COLO668 (cell line): Measurements from ENCODE around the gene CAPN3.

Experiments used
- DNase-seq: peaks from one replicate; lab custom pipeline; 2025; ENCODE audit not compliant: unreplicated experiment; lab: John Stamatoyannopoulos, UW

Gene CAPN3

GRCh38 chr15:42392309-42393024 is 33.2 kb downstream of the CAPN3 start:
- DNase-seq: no peak

- DNase-seq: no peak
Measured at GRCh38 chr15:42394106-42394505, 34.8 kb downstream of the CAPN3 start.

- DNase-seq: no peak
Measured at GRCh38 chr15:42395838-42396237, 36.5 kb downstream of the CAPN3 start.

GRCh38 chr15:42401544-42402454 is 42.5 kb downstream of the CAPN3 start:
- DNase-seq: no peak

- no peak for DNase-seq
Measured at GRCh38 chr15:42402455-42403205, 43.3 kb downstream of the CAPN3 start.

GRCh38 chr15:42403389-42403788 is 44.1 kb downstream of the CAPN3 start:
- DNase-seq: no peak

- no peak for DNase-seq
Measured at GRCh38 chr15:42404461-42405235, 45.3 kb downstream of the CAPN3 start.

- no peak for DNase-seq
Measured at GRCh38 chr15:42405863-42406482, 46.7 kb downstream of the CAPN3 start.

GRCh38 chr15:42408178-42408577 is 48.9 kb downstream of the CAPN3 start:
- no peak for DNase-seq

- no peak for DNase-seq
Measured at GRCh38 chr15:42409011-42409410, 49.7 kb downstream of the CAPN3 start.

GRCh38 chr15:42411884-42412283 is 52.6 kb downstream of the CAPN3 start:
- DNase-seq: no peak

- DNase-seq: no peak
Measured at GRCh38 chr15:42413920-42414319, 54.6 kb downstream of the CAPN3 start.

- DNase-seq: no peak
Measured at GRCh38 chr15:42419369-42419768, 60.1 kb downstream of the CAPN3 start.

- DNase-seq: no peak
Measured at GRCh38 chr15:42421376-42421775, 62.1 kb downstream of the CAPN3 start.

GRCh38 chr15:42427429-42428223 is 68.3 kb downstream of the CAPN3 start:
- no peak for DNase-seq

- no peak for DNase-seq
Measured at GRCh38 chr15:42444415-42445063, 85.2 kb downstream of the CAPN3 start.

GRCh38 chr15:42445551-42445950 is 86.2 kb downstream of the CAPN3 start:
- DNase-seq: no peak

GRCh38 chr15:42447599-42447998 is 88.3 kb downstream of the CAPN3 start:
- no peak for DNase-seq

GRCh38 chr15:42448281-42448680 is 89.0 kb downstream of the CAPN3 start:
- no peak for DNase-seq
